ENCODE measurements around the gene MCF2L2. TPM values are rescaled to one million over a fixed set of nuclear protein-coding genes. Genes with fewer than 3 reads are reported as not detected.

MCF2L2 gene
- total and polyA plus RNA-seq, 2 donors (not counting 1 experiment from before 2014, with no cell fraction given): 0.03 to 1.6 TPM

DNA sequence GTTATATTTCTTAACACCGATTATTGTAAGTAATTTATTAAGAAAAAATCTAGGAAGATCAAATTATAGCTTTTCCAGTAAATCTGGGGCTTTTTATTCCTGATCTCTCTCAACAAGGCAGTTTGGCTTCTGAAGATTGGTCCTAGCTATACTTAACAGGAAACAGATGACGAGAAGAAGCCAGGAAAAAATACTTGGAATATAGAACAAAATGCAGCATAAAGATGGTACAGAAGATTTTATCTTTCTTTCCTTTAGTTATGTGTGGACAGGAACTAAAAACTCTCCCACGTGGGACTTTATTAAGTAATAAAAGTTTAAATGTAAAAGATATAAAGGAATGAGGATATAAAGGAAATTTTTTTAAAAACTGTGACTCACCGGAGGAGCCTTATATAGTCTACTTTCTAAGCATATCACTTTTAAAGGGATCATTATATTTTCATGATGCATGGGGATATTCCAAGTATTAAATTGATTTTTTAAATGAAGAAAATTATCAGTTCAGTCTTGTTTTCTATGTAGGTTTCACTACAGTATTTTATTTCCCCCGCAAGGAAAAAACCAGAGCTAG lies 167.2 kb downstream of the MCF2L2 start:
- ATAC-seq (ENCODE audit: low read depth): no peak

More for the DNA sequence above, 167.2 kb downstream of the MCF2L2 start:
- WGBS (ENCODE audit: insufficient coverage): no CpG with 5 or more reads among the region's 5 CpGs
- H3K9me3 Mint-ChIP-seq (ENCODE audit: insufficient read depth): no peaks in the 10 kb centered on the region
- H3K4me2 ChIP-seq (replicated peaks; ENCODE audit: low read depth, low read length, poor library complexity, severe bottlenecking): no peak overlapping the region
- H3K27me3 ChIP-seq (replicated peaks in 1 of 4; ENCODE audit: control extremely low read depth in 1 of 4, control insufficient read depth in 3 of 4, insufficient read depth in 4 of 4, low read length in 3 of 4): peaks cover 0 to 9% (median 1%) of the 10 kb centered on the region in 4 experiments
- H3K36me3 ChIP-seq (replicated peaks in 1 of 2; ENCODE audit: control extremely low read depth in 1 of 2, control insufficient read depth in 1 of 2, extremely low read depth in 1 of 2, insufficient read depth in 2 of 2, low read length in 1 of 2): no peaks in the 10 kb centered on the region
- H3K9me3 ChIP-seq (ENCODE audit: control extremely low read depth in 1 of 3, control insufficient read depth in 2 of 3, insufficient read depth in 1 of 3, low read length in 2 of 3): no peaks in the 10 kb centered on the region
- peaks cover 15 to 18% of the 10 kb centered on the region in 2 donors for H3K4me1 ChIP-seq (ENCODE audit: control insufficient read depth in 2 of 2, insufficient read depth in 2 of 2, low read length in 2 of 2)
- no peaks in the 10 kb centered on the region for H4K20me1 ChIP-seq (ENCODE audit: control insufficient read depth, insufficient read depth, low read length, poor library complexity, severe bottlenecking)
- POLR2A ChIA-PET: no interaction called here
- TF ChIP-seq CTCF (IDR thresholded peaks at IDR 0.05) (no peak), EZH2 (IDR thresholded peaks at IDR 0.05; ENCODE audit: borderline replicate concordance, insufficient read depth, low read depth, low read length, poor library complexity, severe bottlenecking) (no peak)
- H3K4me3 ChIP-seq (ENCODE audit: control extremely low read depth in 1 of 5, extremely low read depth in 1 of 5, insufficient read depth in 1 of 5, low read depth in 2 of 5, low read length in 4 of 5): no peak overlapping the region
- peaks cover 19% of the 10 kb centered on the region for H3K27me3 Mint-ChIP-seq
- CTCF ChIA-PET: interaction anchor here (1.6 kb wide), 1 partner anchor 24 kb away, joined by 6 read pairs; no protein-coding TSS in a partner anchor
- H3K27ac Mint-ChIP-seq: no peak overlapping the region
- no peaks in the 10 kb centered on the region for H3K79me2 ChIP-seq (ENCODE audit: control insufficient read depth, insufficient read depth, low read length)
- DNase-seq: no peak
- peaks cover 19% of the 10 kb centered on the region for H3K4me1 Mint-ChIP-seq
- H2AFZ ChIP-seq (ENCODE audit: insufficient read depth, low read depth, low read length, poor library complexity, severe bottlenecking): no peak overlapping the region
- no peak overlapping the region for H3K27ac ChIP-seq (ENCODE audit: low read length in 2 of 2)
- H3K4me3 Mint-ChIP-seq: no peak overlapping the region
- no peak overlapping the region for H3K9ac ChIP-seq (ENCODE audit: low read length)
- intact Hi-C loops (cut with micrococcal nuclease): loop anchor here (2.0 kb wide), 1 partner anchor 26 kb away; no protein-coding TSS in a partner anchor

Data from B cell (primary cell).